H1 (cell line): ENCODE data around the gene ZNF775. TPM values are rescaled to one million over a fixed set of nuclear protein-coding genes. Genes with fewer than 3 reads are reported as not detected.

Experiments
- ATF3 ChIP-seq: IDR thresholded peaks from 2 replicates; pipeline ENCODE4 v1.6.1; 2011; ENCODE audit warnings: low read depth, mild to moderate bottlenecking, low read length; ENCODE audit not compliant: insufficient read depth
- BACH1 ChIP-seq: IDR thresholded peaks from 2 replicates; pipeline ENCODE4 v1.6.1; 2012; ENCODE audit warnings: low read length, improper control_type of control experiment
- BRCA1 ChIP-seq: IDR thresholded peaks from 2 replicates; pipeline ENCODE4 v1.6.1; 2012; ENCODE audit warnings: low read depth, low read length, improper control_type of control experiment
- CBX8 ChIP-seq: fragments of 300-800, 300-1000 bp; sonication (generic); IDR thresholded peaks from 2 replicates; pipeline ENCODE4 v1.7.1; 2016; ENCODE audit warnings: low read depth, low read length, borderline replicate concordance
- CTCF ChIP-seq, 3 experiments: IDR thresholded peaks; 1 replicate in 2 of 3; 2 replicates in 1 of 3; pipeline versions ENCODE4 v1.5.1 to v1.6.1; 2011; ENCODE audit warnings: low read length in 3 of 3, mild to moderate bottlenecking in 3 of 3, inconsistent platforms in 2 of 3, low read depth in 1 of 3, moderate library complexity in 1 of 3; ENCODE audit not compliant: insufficient read depth in 1 of 3; ENCODE audit errors: control extremely low read depth in 1 of 3
- E2F6 ChIP-seq: IDR thresholded peaks from 2 replicates; pipeline ENCODE4 v1.6.1; 2012; ENCODE audit warnings: inconsistent platforms
- EZH2 ChIP-seq: fragments of 200-600 bp; sonication (generic); IDR thresholded peaks from 2 replicates; pipeline ENCODE4 v1.7.1; 2012; ENCODE audit warnings: low read depth, mild to moderate bottlenecking, moderate library complexity, low read length, inconsistent platforms; ENCODE audit not compliant: severe bottlenecking
- RBBP5 ChIP-seq: IDR thresholded peaks from 2 replicates; pipeline ENCODE4 v1.7.1; 2012; ENCODE audit warnings: low read depth, mild to moderate bottlenecking, inconsistent platforms, low read length, moderate library complexity, borderline replicate concordance
- RFX5 ChIP-seq: IDR thresholded peaks from 2 replicates; pipeline ENCODE4 v1.6.1; 2011; ENCODE audit warnings: low read depth, low read length, improper control_type of control experiment, borderline replicate concordance
- TAF1 ChIP-seq: IDR thresholded peaks from 2 replicates; pipeline ENCODE4 v1.6.1; 2011; ENCODE audit warnings: mild to moderate bottlenecking, low read depth, low read length
- TAF7 ChIP-seq: optimal IDR thresholded peaks from 2 replicates; pipeline ENCODE3; 2011; ENCODE audit warnings: low read depth, mild to moderate bottlenecking, inconsistent platforms, low read length, moderate library complexity, borderline replicate concordance
- TBP ChIP-seq: IDR thresholded peaks from 2 replicates; pipeline ENCODE4 v1.6.1; 2011; ENCODE audit warnings: low read depth, low read length, improper control_type of control experiment
- TCF12 ChIP-seq: IDR thresholded peaks from 2 replicates; pipeline ENCODE4 v1.6.1; 2011; ENCODE audit warnings: low read depth, mild to moderate bottlenecking, low read length
- TEAD4 ChIP-seq: IDR thresholded peaks from 2 replicates; pipeline ENCODE4 v1.6.1; 2012; ENCODE audit warnings: low read depth, low read length, inconsistent platforms, mixed read lengths
- USF2 ChIP-seq: IDR thresholded peaks from 2 replicates; pipeline ENCODE4 v1.6.1; 2011; ENCODE audit warnings: low read length, improper control_type of control experiment
- ZNF274 ChIP-seq: IDR thresholded peaks from 2 replicates; pipeline ENCODE4 v1.7.0; 2012; ENCODE audit warnings: low read length, borderline replicate concordance; ENCODE audit errors: extremely low read depth
- polyA plus RNA-seq, 7 experiments: library from polyadenylated mRNA; depleted of rRNA in 3 of 7; stranded (reverse) in 5 of 7; unstranded in 2 of 7; fragments of >200 nt in 5 of 7; fragments of 200-250 nt in 2 of 7; gene quantifications; 1 replicate in 5 of 7; 2 replicates in 1 of 7; 4 replicates in 1 of 7; pipeline versions ENCODE4 v1.2.1 to v1.2.3, GENCODE V29; 2011 to 2013; ENCODE audit warnings: missing spikeins in 2 of 7, mixed read lengths in 2 of 7
- total RNA-seq: library from RNA; stranded (reverse); fragmentation: NEBNext Ultra II Directional; extraction: Animal tissue kit (Norgen Biotek cat#: 25700); gene quantifications from 2 replicates; pipeline ENCODE4 v1.2.1, GENCODE V29; 2021

Gene ZNF775
- total and polyA plus RNA-seq, 2 of the 8 experiments (the other 6 are each of a cell fraction or from before 2014, with no cell fraction given), result 13.6 to 21.5 TPM

- TF ChIP-seq BRCA1, result no peak
- TF ChIP-seq CBX8, result no peak
- TF ChIP-seq BACH1, result no peak
- TF ChIP-seq ZNF274, result no peak
- no peak for TF ChIP-seq USF2
- peak; percentile 98 for TF ChIP-seq TAF1
- TF ChIP-seq CTCF (IDR thresholded peaks at IDR 0.05; ENCODE audit: control extremely low read depth in 1 of 3, insufficient read depth in 1 of 3, low read depth in 1 of 3, low read length in 3 of 3), result no peak
- TF ChIP-seq TCF12, result peak; percentile 92
- peak; percentile 93 for TF ChIP-seq TBP
- no peak for TF ChIP-seq TEAD4
- no peak for TF ChIP-seq ATF3
- TF ChIP-seq RFX5, result no peak
- no peak for TF ChIP-seq EZH2
- TF ChIP-seq RBBP5, result 0 out of 2 replicates have a peak, but pooled peaks have one; percentile 33
- TF ChIP-seq E2F6, result peak; percentile 17; the same call in 1 of the 2 replicates
- peak; percentile 87 for TF ChIP-seq TAF7
These were observed 4.7 kb downstream of the ZNF775 start (continued) for GRCh38 chr7:150383710-150384397.
